Activated T-cell treated with anti-CD3 and anti-CD28 coated beads for 48 hours (primary cell): ENCODE data around the gene SLC28A3.

Experiments
- DNase-seq: peaks from one replicate; pipeline ENCODE4 v3.0.0-alpha.2; 2020; ENCODE audit warnings: low read depth

SLC28A3 gene

GRCh38 chr9:84239343-84239742 lies 101.2 kb downstream of the SLC28A3 start:
- DNase-seq = no peak

GRCh38 chr9:84238652-84239051 lies 101.9 kb downstream of the SLC28A3 start:
- no peak for DNase-seq

- no peak for DNase-seq
These were observed 105.0 kb downstream of the SLC28A3 start for GRCh38 chr9:84235511-84235910.

GRCh38 chr9:84230355-84231145 lies 110.0 kb downstream of the SLC28A3 start:
- DNase-seq = no peak

GRCh38 chr9:84229191-84229590 lies 111.4 kb downstream of the SLC28A3 start:
- DNase-seq = no peak

- DNase-seq = no peak
These were observed 112.3 kb downstream of the SLC28A3 start for GRCh38 chr9:84228130-84228720.

- no peak for DNase-seq
These were observed 114.4 kb downstream of the SLC28A3 start for GRCh38 chr9:84226126-84226525.
